LoVo (cell line): ENCODE data around the gene LTBP4.
A peak's percentile ranks its signal among the peaks of the same experiment; 100 is the strongest.

Experiments
- DNase-seq: peaks from one replicate; pipeline ENCODE4 v3.0.0-alpha.2; 2016; ENCODE audit warnings: low spot score

The LTBP4 gene

DNA sequence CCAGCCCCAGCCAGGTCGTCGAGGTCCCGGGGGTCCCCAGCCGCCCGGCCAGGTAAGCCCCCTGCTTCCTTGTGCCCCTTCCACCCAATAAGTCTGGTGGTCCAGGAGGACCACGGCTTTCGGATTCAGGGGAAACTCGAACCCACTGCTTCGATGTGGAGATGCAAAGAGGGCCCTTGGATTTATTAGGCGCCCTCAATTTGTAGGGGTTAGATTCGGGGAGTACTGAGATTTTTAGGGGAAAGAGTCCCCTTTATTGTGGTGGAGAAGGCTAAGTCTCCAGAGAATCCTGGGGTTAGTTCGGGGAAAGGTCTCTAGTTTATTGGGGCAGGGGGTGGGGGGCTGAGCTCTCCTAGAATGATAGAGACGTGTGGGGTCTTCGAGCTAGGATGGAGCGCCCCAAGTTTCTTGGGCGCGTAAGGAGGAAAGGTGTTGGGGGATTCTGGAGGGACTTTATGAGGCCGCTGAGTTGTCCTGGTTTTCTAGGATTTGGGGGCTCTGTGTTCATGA lies 3.8 kb upstream of the LTBP4 start:
- no peak for DNase-seq

DNA sequence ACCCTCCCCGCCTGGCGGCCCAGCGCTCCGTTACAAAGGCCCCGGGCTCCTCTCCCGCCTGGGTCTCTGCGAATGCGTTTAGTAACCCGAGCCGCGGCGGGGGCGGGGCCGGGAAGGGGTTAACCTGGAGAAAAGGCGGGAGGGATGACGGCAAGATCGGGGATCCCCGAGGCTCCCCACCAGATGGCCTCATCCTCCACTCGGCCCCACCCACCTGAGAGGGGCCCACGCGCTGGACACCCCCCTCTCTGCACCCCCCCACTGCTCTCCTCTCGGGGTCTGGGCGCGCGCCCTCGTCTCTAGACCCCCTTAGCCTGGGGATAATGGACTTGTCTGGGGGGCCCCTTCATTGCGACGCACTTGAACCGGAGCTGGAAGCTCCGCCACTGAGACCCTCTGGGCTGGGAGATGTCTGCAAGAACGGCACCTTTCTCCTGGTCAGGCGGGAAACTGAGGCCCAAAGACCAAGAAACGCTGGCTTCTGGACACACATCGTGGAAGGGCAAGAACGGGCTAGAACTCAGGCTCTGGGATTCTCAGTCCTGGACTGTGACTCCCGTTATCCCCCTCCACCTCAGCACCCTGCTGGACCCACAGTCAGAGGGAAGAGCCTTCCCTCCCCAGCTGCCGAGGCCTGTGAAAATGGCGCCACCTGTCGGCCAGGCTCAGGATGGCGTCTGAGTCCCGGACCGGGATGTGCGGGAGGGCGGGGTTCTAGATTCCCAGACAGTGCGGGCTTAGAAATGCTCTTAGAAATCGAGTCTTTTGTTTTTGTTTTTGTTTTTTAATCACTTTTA lies 2.9 kb upstream of the LTBP4 start:
- DNase-seq, result peak; percentile 80

DNA sequence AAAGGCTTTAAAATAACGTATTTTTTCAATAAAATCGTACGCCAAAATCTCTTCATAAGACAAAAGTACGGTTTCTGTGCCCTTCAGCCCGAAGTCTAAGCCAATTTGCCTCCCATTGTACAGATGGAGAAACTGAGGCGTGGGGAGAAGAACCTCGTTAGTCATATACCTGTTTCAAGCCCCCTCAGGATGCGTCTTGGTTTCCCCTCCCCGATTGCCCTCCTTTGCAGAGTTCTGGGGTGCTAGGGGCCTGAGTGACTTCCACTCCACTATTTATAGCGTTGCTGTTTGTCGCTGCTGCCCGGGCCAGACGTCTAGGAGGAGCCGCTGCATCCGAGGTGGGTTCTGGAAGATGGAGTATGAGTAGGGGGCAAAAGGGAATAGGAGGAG lies 2.3 kb upstream of the LTBP4 start:
- DNase-seq, result no peak

DNA sequence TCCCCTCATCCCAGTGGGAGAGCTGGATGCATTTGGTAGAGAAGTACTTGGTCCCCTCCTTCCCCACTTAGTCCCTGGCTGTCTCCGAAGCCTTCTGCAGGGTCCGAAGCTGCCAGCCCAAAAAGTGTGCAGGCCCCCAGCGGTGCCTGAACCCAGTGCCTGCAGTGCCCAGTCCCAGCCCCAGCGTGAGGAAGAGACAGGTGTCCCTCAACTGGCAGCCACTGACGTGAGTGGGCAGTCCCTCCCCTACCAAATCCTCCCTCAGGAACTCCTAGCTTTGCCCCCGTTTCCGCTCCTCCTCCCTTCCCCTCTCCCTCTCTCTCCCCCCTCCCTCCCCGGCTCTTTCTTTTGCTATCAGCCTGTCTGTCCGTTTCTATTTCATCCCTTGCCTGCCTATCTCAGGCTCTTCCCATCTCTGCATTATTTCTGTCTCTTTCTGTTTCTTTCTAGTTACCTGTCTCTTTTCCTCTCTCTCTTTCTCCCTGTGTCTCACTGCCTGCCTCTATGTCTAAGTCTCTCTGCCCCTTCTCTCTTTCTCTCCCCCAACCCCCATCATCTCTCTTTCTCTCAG lies 1.8 kb upstream of the LTBP4 start:
- DNase-seq, result no peak

DNA sequence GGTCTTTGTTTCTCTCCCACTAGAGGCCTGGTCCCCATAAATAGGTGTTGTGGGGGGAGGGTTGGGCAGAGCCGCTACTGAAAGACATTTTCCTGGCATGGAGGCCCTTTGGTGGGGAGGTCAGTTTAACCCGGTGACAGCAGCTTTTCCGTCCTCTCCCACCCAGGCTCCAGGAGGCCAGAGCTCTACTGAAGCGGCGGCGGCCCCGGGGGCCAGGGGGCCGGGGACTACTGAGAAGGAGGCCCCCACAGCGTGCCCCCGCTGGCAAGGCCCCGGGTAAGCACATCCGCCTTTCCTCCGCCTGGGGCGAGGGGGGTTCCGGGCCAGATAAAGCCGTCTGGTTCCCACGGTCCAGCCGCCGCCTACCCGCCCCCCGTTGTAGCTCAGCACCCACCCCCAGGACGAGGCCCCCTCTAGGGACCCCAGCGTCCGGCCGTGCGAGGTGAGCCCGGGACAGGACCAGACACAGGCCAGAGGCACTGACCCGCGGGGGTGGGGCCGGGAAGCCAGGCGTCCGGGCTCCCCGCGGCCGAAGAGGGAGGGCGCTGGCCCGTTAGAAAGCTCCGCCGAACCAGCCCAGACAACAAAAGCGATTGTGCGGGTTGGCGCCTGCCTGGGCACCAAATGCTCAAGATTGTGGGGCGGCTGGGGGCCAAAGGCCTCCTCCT lies 1.1 kb upstream of the LTBP4 start:
- DNase-seq, result no peak

DNA sequence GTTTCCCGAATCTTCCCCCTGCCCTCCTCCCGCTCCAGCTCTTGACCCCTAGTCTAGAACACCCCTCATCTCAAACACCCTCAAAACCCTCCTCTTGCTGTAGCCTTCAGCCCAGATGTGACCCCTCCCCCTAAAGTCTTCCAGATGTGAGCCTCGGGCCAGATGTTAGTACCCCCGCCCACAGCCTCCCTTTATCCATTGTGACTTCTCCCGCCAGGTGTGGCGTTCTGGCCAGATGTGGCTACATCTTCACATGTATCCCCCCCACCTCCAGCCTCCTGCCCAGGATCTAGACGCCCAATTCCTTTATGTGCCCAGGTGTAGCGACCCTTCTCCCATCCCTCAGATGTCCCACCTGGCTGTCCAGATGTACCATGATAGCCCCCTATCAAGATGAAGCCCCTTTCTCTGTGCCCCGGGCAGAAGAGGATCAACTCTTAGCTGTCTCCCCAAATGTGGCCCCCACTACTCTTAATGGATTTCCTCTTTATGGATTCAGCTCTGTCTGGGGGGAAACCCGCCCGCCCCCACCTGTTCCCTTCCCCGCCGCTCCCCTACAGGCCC lies 517 bp upstream of the LTBP4 start:
- no peak for DNase-seq

DNA sequence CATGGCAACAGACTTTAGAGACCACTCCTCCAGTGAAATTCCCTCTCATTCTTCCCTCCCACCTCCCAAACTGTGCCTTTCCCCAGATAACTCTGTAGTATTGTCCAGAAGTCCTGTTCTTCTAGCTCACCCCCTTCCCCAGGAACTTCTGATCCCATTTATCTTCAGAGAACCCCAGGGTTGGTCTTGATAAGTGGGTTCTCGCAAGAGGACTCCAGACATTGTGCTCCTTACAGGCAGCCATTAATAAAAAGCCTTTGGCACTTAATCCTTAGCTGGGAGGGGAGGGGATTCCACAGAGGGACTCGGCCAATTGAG lies 1.9 kb downstream of the LTBP4 start:
- DNase-seq, result no peak

DNA sequence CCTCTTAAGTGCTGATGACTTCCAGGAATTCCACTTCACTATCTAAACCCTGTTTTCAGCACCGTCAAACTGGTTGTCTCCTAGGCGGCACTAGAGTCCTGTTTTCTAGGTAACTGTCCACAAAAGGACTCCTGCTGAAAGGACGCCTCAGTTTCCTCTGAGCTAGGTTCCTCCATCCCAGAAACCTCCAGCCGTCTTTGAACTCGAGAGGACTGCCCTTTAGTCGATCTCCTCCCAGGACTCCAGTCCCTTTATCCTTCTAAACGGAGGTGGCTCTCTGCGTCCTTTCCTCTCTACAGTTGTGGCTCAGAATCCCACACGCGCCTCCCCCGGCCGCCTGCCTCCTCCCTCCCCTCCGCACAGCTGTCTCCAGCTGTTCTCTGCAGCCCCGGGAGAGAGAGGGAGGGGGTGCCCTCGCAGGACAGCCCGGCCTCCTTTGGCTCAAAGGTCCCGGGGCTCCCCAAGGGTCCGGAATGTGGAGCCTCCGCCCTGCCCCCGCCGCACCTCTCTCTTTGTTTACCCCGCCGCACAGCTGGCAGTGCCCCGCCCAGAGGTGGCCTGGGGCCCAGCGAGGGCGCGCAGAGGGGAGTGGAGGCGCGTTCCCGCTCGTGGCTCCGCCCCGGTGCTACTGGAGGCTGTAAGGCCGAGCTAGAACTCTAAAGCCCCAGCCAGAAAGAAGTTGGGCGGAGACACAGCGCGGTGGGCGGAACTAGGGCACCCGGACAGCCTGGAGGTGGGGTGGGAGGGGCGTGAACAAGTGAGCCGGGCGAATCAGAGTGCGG lies 2.4 kb downstream of the LTBP4 start:
- DNase-seq, result peak; percentile 97

DNA sequence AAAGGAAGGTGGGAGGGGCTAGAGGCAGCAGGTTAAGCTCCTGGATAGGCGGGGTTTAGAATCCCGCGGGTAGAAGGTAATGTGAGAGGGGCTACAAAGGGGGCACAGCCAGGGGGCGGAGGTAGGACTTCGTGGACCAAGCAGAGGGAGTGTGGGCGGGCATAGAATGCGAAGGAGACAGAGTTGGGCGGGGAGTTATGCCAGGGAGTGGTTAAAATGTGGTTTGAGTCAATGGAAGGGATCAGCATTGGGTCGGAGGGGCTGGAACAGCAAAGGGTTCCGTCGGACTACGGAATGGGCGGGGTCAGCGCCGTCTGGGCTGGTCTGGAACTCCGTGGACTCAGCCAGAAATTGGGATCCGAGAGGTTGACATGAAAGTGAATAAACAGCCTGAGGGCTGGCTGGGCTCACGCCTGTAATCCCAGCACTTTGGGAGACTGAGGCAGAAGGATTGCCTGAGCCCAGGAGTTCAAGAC lies 3.0 kb downstream of the LTBP4 start:
- DNase-seq, result no peak

DNA sequence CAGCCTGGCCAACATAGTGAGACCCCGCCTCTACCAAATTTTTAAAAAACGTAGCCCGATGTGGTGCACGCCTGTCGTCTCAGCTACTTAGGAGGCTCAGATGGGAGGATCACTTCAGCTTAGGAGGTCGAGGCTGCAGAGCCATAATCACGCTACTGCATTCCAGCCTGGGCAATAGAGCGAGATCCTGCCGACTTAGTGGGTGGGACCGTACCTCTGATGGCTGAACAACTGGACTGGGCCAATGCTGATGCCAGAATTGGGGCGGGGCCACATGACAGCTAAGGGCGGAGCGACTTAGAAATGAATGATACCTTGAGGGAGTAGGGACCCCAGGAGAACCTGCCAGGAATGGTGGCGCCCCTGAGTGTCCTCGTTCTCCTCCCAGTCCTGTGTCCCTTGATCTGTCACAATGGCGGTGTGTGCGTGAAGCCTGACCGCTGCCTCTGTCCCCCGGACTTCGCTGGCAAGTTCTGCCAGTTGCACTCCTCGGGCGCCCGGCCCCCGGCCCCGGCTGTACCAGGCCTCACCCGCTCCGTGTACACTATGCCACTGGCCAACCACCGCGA lies 3.6 kb downstream of the LTBP4 start:
- no peak for DNase-seq

DNA sequence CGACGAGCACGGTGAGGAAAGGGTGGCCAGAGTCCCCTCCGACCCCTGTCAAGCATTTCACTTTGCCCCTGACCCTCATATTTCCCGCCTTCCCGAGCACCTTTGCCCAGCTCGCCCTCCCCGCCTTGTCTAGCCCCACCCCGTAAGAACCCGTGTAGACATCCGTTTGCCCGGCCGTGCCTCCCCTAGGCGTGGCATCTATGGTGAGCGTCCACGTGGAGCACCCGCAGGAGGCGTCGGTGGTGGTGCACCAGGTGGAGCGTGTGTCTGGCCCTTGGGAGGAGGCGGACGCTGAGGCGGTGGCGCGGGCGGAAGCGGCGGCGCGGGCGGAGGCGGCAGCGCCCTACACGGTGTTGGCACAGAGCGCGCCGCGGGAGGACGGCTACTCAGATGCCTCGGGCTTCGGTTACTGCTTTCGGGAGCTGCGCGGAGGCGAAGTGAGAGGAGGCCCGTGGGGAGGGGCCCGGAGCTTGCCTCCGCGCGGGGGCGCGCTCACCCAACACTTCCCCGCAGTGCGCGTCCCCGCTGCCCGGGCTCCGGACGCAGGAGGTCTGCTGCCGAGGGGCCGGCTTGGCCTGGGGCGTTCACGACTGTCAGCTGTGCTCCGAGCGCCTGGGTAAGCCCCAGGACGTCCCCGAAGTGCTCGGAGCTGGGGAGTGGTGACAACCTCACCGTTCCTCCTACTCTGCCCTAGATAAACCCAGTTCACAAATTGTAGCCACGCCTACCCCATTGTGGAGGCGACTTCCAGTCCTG lies 4.2 kb downstream of the LTBP4 start:
- DNase-seq, result peak; percentile 83

DNA sequence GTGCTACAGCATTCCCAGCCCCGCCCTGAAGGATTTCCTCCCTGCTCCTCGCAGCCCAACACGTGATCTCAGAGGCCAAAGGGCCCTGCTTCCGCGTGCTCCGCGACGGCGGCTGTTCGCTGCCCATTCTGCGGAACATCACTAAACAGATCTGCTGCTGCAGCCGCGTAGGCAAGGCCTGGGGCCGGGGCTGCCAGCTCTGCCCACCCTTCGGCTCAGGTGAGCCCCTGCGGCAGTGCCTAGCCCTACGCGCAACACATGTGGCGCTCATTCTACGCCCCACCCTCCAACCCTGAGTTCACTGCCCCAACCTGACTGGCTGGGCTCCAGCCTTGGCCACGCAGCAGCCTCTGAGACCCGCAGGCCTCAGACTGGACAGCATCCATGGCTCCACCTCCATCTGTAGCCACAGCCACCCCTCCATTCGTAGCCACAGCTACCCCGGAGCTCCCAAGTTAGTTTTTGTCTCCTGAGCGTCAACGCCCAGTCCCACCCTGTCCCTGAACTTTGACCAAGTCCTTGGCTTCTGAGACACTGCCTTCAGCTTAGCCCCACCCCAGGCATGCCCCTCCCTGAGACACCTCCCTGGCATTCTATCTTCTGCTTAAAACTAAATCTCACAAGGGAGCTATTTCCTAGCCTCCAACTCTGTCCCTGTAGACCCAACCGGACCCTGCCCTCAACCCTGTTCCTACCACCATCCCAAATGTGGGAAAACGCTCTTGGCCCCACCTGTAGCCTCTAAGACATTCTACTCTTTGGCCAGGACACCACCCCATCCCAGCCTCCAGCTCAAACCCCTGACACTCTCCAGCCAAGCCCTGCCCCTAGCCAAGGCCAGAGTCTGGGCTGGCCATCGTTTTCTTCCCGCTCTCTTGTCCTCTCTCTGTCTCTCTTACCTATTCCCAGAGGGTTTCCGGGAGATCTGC lies 6.4 kb downstream of the LTBP4 start:
- DNase-seq, result peak; percentile 81

DNA sequence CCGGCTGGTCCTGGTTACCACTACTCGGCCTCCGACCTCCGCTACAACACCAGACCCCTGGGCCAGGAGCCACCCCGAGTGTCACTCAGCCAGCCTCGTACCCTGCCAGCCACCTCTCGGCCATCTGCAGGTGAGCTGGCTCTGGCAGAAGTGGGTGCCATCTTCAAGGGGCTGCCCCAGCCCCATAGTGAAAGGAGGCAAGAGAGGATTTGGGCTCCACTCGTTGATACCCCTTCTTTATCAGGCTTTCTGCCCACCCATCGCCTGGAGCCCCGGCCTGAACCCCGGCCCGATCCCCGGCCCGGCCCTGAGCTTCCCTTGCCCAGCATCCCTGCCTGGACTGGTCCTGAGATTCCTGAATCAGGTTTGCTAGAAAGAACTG lies 7.1 kb downstream of the LTBP4 start:
- no peak for DNase-seq

DNA sequence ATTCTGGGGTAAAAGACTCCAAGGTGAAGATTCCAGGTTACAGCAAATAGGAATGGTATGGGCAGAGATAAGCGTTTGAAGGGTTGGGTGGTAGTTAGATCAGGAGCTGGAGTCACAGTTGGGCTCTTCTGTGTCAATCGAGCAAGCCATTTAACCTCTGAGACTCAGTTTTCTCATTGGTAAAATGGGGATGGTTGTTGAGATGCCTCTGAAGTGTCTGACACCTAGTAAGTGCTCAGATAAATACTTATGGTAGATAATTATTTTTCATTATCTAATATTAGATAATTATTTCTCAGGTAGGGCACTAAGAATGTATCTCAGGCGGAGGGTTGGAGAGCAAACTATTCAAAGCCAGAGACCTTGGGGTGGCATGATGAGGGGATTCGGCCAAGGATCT lies 7.8 kb downstream of the LTBP4 start:
- no peak for DNase-seq

DNA sequence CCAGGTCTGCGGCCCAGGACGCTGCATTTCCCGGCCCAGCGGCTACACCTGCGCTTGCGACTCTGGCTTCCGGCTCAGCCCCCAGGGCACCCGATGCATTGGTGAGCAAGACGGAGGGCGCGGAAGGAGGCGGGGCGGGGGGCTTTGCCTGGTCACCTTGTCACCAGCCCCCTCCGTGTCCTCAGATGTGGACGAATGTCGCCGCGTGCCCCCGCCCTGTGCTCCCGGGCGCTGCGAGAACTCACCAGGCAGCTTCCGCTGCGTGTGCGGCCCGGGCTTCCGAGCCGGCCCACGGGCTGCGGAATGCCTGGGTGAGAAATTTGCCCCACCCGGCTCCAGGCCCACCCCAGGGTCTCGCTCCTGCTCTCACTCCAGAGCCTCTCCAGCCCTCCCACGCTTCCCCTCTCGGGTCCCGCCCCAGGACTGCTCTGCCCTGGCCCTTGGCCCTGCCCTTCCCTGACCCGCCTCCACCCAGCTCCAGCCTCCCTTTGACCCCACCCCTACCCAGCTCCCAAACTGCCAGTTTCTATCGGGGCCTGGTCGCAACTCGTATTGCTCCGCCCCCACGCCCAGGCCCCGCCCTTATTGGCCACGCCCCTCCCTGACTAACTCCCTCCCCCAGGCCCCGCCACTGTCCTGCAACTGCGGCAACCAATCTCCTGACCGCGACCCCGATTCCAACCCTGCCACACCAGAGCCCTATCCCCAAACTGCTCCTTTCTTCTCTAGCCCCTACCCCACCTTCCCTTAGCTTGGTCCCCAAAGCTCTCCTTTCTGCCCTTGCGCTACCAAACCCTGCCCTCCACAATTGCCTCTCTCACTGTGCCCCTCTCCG lies 8.6 kb downstream of the LTBP4 start:
- DNase-seq, result peak; percentile 74

DNA sequence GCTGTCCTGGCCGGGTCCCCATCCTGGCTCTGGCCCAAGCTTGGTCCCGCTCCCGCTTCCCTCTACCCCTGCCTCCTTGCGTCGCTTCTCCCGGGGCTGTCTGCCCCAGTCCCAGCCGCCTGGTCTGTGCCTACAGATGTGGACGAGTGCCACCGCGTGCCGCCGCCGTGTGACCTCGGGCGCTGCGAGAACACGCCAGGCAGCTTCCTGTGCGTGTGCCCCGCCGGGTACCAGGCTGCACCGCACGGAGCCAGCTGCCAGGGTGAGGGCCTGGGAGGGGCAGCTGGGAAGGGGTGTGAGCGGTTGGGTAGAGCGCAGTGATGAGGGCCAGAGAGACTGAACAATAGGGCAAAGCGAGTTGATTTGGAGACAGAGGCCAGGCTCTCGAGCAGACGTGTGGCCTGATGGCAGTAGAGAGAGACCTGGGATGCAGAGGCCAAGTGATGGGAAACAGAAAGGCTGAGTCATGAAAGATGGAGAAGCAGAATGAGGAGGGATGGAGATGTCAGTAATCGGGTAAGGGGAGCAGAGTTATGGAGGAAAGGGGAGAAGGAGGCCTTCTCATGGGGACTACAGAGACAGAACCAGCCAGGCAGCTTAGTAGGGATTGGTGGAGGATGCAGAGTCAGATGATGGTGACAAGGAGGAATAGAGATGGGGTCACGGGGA lies 9.4 kb downstream of the LTBP4 start:
- DNase-seq, result no peak

DNA sequence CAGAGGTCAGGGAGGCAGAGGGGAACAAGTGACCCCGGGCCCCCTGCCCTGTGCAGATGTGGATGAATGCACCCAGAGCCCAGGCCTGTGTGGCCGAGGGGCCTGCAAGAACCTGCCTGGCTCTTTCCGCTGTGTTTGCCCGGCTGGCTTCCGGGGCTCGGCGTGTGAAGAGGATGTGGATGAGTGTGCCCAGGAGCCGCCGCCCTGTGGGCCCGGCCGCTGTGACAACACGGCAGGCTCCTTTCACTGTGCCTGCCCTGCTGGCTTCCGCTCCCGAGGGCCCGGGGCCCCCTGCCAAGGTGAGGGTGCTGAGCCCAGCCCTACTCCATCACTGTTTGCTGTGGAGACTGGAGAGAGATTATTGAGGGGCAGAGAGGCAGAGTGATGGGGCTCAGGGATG lies 9.9 kb downstream of the LTBP4 start:
- DNase-seq, result no peak

DNA sequence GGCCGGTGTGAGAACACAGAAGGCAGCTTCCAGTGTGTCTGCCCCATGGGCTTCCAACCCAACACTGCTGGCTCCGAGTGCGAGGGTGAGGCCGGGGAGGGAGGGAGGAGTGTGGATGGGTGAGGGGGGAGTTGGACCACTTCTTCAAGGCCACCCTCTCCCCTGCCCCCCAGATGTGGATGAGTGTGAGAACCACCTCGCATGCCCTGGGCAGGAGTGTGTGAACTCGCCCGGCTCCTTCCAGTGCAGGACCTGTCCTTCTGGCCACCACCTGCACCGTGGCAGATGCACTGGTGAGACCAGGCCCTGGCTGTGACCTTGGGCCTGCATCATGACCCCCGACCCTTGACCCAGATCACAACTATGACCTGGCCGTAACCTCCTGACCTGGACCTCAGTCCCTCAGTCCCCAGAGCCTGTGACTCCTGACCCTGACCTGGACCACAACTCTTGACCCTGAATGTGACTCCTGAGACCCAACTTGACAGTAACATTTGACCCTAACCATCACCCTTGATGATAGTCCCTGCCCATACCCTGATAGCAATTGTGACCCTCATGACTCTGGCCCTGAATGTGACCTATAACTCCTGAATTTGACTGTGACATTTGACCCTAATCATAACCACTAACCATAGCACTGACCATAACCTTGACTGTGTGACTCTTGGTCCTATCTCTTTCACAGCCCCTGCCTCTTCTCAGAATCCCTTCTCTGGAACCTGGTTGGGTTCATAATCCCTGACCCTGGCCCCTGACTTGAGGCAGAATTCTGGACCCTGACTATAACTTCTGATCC lies 10.9 kb downstream of the LTBP4 start:
- no peak for DNase-seq
